CD1c-positive myeloid dendritic cell (primary cell): ENCODE data around the gene ZNF70.

Source experiments
- DNase-seq: peaks from one replicate; pipeline ENCODE4 v3.0.0-alpha.2; 2016; ENCODE audit errors: extremely low spot score

ZNF70 gene

DNA sequence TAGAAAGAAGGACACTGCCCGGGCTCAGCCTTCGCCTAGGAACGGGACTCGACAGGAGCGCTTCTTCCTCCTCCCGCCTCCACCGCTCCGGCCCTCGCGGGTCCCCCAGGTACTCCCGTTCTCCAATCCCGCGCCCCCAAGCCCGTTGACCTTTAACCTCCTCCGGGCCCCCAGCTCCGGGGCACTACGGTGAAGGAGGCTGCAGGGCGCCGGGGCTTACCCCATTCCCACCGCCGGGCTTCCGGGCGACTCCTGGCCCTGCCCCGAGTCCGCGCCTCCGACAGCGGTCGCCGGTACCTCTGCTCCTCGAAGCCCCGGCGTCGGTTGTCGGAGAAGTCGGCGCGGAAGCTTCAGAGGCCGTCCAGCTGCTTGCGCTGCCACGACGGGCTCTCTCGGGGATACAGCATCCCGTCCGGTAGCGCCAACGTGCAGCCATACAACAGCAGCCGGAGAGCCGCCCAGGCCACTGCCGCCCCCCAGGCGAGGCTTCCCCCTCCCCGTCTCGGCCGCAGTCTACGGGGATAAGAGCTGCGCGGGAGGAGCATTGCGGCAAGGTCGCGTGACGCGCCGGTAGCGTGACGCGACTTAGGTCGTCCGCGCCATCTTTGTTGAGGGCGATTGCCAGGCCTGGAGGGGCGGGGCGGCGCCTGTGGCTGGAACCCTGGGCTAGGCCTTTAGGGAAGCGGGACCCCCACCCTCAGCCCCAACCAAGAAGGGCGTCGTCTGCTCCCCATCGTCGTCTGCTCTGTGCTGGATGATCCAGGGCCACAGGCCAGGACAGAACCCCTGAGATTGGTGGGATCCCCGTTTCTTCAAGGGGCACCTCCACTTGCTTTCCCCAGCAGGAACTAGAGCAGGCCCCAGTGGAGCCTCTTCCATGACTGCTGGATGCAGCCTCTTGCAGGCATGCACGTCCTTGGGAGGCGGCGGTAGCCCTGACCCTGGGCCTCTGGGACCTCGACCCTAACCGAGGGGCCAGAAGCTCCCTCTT is 33.8 kb downstream of the ZNF70 start:
- peak; percentile 91 for DNase-seq

DNA sequence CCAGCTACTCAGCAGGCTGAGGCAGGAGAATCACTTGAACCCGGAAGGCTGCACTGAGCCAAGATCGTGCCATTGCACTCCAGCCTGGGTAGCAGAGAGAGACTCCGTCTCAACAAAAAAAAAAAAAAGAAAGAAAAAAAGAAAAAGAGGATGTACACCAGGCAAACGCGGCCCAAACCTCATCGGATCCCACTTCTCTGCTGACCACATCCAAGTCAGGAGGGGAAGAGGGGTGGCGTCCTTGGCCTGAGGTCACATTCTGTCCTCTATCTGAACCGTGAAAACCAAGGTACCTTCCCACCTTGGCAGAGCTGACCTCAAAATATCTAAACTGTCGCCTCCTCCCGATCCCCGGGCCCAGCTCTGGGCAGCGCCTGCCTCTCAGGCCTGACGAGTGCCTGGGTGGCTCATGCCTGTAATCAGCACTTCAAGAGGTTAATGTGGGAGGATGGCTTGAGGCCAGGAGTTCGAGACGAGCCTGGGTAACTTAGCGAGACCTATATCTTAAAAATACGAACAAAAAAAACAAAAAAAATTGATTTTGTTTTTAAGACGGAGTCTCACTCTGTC is 35.0 kb downstream of the ZNF70 start:
- DNase-seq, result peak; percentile 59

DNA sequence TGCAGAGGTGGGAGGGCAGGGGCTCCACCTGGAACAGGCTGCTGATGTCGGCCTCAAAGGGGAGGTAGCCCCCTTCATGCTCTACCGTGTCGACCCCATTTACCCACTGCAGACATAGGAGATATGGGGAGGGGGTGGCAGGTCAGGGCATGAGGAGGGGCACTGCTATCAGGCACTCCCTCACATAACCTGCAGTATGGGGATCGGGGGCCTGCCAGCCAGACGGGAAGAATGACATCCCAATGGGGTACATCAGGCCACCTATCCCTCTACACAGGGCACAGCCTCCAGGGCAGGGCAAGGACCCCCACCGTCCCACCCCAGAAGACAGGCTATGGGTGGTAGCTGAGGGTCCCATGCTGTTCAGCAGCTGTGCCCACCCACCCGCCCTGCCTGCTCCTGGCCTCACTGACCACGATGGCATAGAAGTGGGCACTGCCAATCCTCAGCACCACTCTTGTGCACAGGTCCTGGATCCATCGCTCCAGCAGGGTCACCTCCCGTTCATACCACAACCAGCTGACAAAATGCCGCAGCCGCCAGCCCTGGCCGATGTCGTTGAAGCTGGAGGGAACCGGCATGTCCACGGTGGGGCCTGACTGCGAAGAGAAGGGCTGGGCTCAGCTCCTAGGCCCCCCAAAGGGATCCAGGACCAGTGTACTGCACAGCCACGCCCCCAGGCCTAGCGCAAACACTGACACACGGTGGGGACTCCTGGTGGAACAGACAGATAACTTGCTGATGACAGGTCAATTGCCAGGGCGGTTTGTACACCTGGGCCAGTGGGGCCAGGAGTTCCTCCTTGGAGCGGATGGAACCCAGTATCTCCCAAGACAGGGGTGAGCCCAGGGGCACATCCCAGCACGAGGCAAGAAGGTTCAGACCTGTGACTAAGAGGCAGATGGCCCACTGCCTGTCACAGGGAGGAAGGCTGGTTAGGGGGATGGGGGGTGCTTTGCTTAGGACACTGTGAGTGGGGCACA is 36.0 kb downstream of the ZNF70 start:
- DNase-seq, result no peak

DNA sequence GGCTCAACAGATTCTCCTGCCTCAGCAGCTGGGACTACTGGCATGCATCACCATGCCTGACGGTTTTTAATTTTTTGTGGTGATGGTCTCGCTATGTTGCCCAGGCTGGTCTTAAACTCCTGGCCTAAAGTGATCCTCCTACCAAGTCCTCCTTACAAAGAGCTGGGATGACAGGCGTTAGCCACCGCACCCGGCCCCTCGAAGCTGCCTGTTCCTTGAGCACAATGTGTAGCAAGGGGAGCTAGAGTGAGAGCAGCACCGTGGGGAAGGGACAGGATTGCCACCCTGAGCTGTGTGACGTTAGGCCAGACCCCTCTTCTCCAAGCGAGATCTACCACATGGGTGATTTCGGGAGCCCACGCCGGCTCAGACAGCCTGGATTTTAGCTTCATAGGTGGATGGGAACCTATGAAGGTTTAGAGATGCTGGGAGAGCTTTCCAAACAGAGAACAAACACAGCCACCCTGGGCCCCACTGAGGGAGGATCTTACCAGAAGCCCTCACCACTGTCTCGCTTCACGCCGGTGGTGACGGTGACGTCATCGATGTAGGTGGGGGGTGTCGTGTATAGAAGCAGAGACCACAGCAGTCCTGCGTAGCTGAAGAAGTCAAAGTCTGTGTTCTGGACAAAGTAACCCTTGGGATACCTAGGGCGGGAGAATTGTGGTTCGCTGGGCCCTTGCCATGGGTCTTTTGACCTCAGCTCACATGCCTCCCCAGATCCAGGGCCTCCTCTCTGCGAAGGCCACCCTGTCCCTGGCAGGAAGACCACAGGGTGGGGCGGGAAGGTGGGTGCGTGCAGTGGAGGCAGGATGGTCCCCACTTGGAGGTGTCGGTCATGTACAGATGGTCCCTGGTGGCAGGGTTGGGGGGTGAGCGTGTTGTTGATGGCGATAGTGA is 37.0 kb downstream of the ZNF70 start:
- no peak for DNase-seq

DNA sequence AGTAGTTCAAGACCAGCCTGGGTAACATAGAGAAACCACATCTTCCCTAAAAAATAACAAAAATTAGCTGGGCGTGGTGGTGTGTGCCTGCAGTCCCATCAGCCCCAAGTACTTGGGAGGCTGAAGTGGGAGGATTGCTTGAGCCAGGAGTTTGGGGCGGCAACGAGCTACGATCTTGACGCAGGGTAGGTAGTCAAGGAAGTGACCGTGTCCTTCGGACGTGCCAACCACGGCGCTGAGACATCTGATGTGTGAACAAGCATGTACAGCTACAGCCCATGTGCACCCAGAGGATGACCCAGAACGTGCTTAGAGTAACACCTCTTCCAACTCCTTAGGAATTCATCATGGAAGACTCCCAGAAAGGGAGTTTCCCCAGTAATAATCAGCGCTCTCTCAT is 38.7 kb downstream of the ZNF70 start:
- no peak for DNase-seq

DNA sequence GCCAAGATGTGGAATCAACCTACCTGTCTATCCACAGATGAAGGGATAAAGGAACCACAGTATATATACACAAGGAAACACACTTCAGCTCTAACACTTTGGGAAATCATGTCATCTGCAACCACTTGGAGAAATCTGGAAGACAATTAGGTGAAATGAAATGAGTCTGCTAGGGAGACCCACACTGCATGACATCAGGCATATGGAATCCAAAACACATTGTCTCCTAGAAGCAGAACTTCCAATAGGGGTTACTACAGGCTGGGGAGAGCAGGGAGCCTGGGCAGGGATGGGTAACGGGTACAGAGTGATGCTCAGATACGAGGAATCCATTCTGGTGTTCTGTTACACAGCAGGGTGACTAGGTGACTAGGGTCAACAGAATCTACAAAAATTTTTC is 41.8 kb downstream of the ZNF70 start:
- DNase-seq, result no peak

DNA sequence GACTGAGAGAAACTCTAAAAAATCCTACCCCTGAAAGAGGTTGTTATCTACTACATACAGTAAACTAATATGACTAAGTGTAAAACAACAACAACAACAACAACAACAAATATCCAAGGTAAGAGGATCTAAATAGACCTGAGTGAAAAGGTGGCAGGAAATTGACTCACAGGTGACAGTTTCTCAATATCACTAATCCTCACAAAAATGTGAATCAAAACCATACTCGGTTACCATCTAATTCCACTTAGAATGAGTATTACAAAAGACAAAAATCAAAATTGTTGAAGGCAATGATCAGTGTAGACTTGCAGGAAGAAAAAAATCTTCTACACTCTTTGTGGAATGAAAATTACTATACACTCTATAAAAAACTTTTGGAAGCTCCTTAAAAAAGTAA is 42.6 kb downstream of the ZNF70 start:
- DNase-seq, result no peak

DNA sequence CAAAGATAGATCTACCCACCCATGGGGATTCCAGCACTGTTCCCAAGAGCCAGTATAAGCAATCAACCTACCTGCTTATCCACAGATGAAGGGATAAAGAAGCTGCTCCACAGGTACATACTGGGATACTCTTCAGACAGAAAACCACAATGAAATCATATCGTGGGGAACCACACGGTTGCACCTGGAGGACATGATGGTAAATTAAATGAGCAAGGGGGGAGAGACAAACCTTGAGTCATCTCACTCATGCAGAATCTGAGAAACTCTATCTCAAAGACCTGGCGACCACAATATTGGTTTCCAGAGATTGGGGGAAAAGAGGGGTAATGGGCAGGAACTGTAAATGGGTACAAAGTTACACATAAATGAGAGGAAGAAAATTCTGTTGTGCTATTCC is 45.6 kb downstream of the ZNF70 start:
- no peak for DNase-seq

DNA sequence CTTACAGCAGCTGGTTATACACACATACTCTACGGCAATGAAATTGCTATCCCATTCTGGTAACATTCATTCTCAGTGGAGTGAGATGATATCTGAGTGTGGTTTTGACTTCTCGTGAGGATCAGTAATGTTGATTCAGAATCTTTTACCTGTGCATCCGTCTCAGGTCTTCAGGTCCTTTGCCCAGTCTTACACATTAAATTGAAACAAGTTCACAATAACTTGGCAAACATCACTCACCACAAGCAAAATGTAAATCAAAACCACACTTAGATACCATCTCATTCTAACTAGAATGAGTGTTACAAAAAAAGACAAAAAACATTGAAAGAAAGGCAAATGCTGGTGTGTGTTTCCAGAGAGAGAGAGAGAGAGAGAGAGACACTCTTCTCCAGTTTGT is 46.1 kb downstream of the ZNF70 start:
- DNase-seq, result no peak

DNA sequence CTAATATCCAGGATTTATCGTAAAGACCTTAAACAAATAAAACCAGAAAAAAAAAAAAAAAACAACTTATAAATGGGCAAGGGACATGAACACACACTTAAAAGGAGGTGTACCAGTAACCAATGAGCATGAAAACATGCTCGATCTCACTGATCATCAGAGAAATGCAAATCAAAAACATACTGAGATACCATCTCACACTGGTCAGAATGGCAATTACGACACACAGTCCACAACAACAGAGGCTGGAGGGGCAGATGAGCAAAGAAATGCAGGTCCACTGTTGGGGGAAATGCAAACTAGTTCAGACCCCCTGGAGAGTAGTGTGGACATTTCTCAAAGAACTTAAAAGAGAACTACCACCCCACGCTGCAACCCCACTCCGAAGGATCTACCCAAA is 46.9 kb downstream of the ZNF70 start:
- DNase-seq, result no peak

DNA sequence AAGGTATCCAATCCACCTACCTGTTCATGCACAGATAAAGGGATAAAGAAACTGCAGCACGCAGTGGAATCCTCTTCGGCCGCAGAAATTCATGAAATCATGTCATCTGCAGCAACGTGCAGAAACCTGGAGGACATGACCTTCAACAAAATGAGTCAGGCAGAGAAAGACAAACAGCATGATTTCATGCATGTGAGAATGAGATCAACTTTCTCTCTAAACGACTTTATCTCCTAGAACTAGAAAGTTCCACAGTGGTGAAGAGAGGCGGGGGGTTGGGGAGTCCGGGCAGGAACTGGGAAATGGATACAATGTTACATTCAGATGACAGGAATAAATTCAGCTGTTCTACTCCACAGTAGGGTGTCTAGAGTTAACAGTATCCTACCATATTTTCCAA is 50.2 kb downstream of the ZNF70 start:
- DNase-seq, result no peak

DNA sequence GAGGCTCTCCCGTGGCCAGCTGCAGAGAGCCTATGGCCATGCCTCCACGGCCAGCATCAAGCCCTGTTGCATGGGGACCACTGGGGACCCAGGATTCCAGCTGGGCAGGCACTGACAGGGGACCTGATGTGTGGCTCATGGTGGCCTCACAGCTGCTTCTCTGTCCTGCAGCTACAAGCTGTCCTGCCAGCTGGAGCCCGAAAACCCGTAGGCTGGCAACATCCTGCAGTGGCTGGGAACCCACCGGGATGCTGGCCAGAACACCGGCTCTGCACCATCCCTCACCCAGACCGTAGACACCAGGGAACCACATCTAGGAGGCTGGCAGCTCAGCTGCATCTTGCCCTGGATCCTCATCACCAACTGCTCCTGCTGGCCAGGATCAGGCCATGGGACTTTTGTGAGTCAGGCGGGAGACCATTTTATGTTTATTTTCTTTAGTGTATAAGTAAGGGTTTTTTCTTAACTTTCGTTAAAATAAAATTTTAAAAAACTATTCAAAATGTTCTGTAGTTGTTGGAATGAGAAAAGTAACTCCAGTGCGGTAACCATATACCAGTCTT is 52.2 kb downstream of the ZNF70 start:
- DNase-seq, result no peak

DNA sequence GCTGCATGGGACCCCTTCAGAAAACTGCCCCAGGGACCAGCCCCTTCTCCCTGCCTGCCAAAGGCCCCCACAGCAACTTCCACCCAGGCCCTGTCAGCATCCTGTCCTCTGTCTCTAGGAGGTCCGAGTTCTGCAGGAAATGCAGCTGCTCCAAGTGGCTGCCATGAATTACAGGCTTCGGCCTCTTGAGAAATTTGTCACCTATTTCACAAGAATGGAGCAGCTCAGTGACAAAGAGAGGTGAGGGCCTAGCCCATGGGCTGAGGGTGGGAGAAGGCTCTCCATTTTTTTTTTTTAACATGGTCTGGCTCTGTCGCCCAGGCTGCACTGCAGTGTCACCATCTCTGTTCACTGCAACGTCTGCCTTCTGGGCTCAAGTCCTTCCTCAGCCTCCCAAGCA is 52.8 kb downstream of the ZNF70 start:
- DNase-seq, result no peak

DNA sequence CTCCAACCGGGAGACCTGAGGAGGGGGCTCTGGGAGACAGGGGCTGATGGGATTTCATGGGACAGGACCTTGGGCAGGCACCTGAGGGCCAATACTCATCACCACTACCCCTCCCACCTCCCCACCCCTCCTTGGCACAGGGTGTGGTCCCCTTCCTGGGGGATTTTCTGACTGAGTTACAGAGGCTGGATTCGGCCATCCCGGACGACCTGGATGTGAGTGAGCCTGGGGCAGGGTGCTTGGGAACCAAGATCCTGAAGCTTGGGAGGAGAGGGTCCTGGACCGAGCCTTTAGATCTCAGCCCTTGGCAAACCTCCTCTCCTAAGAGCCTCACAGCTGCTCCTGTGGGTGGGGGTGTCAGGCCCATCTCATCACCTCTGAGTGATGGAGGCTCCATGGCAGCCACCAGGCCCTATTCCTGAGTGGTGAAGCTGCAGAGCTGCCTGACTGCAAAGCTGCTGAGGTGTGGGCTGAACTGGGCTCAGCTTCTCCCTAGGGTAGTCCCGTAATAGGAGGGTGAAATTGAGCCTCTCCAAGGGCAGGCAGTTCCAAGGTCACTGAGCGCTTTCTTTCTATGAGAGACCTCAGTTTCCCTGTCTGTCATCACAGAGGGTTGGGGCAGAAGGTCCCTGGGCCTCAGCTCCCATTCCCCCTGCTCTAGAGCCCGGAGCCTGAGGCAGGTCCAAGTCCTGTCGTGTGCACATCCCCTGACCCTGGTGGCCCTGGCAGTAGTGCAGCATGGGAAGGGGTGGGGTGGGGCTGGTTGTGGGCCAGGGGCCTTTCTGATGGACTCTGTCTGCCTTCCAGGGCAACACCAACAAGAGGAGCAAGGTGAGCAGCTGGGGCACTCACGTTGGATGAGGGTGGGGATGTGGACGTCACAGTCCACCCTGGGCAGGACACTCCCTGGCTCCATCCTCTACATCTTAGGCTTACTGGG is 53.6 kb downstream of the ZNF70 start:
- DNase-seq, result no peak

DNA sequence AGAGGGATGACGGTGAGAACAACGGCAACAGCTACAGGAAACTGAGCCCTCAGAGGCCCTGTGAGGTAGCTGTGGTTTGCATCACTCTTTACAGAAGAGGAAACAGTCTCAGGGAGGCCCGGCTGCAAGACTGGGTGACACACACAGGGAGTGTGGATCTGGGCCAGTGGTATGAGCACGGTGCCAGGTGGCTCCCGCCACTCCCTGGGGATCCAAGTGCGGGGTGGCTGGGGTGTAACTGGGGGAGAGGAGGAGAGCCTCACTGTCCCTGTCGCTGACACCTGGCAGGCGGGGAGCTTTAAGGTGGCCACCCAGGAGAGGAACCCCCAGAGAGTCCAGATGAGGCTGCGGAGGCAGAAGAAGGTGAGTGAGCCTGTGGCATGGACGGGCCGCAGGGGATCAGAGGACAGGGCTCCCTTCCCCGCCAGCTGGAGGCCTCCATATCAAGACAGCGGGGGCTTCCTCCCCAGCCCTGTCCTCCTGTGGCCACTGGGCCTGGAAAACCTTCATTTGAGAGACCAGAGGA is 54.5 kb downstream of the ZNF70 start:
- DNase-seq, result peak; percentile 62

DNA sequence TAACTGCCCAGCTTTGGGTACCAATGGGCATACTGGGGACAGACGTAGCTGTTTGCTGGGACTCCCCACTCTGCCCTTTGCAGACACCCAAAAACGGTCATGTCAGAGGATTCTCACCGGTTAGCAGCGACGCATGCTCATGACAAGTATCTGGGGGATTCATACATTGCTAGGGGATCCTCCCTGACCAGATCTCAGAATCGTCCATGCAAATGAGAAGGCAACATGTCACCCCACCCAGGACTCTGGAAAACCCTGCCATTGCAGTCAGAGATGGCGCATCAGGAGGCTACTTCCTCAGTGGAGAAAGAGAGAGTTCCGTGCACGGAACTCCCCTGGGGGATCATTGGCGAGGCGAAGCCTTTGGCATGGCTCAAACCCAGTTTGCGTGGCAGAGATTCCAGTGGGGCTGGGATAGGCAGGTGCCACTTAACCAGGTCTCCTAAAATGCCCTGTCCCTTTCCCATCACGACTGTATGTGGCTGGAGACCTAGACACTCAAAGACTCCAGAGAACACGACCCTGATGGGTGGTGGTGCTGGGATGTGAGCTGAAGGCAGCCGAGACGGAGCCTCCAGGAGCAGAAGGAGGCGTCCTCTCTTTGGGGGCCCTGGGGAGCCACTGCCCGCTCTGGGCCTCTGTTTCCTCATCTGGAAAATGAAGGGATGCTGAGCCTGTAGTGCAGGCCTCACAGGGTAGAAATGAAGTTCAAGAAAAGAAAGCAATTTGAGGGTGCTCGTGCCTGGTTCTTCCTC is 55.2 kb downstream of the ZNF70 start:
- no peak for DNase-seq

DNA sequence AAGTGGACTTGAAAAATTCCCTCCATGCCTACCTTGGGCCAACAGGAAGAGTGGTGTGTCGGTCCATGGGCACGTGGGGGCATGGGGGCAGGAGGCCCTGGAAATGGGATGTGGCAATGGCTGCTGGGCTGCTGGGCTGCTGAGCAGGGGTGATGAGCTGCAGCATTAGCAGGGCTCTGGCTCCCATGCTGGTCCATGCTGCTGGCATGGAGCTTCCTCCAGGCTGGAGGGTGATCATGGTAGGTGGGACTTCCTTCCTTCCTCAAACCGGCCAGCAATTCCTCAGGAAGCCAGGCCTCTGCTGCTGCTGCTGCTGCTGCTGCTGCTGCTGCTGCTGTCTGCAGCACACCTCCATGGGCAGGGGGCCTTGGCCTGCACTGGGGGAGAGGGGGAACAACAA is 55.8 kb downstream of the ZNF70 start:
- DNase-seq, result no peak

DNA sequence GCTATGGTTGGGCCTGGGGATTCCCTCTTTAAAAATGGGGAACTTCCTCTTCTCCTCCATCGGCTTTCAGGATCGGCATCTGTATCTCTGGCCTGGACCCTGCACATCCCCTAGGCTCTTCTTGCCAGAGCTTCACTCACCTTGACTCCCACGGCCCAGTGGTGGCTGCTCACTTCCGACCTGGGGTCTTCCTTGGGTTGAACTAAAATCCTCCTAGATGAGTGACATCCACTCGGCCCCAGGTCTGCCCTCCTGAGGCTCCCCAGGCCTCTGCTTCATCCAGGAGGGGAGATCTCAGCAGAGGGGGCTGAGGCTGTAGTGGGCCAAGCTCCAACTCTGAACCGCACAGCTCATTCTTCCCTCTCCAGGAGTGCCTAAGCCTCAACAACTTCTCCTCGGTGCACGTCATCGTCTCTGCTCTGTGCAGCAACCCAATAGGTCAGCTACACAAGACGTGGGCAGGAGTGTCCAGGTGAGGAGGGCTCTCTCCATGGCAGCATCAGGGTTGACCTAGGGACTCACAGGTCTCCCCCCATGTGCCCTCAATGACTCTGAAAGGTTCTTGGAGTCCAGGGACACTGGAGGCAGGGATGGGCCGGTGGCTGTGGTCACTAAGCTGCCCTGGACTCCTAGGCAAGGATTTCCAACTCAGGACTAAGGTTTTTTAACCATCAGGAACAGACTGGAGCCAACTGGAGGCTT is 56.8 kb downstream of the ZNF70 start:
- no peak for DNase-seq
